NCI-H524 treated with DMSO at 0.1 percent for 48 hours (cell line): ENCODE measurements around the gene WBP2NL.
A peak's percentile ranks its signal among the peaks of the same experiment; 100 is the strongest.
"Not testable (repeated sequence)": the region's sequence is repeated elsewhere in the genome, so short reads cannot be mapped to it uniquely, and the experiment has no call there.

Experiments
- DNase-seq: peaks from one replicate; lab custom pipeline; 2025; lab: John Stamatoyannopoulos, UW

WBP2NL gene, protein sequence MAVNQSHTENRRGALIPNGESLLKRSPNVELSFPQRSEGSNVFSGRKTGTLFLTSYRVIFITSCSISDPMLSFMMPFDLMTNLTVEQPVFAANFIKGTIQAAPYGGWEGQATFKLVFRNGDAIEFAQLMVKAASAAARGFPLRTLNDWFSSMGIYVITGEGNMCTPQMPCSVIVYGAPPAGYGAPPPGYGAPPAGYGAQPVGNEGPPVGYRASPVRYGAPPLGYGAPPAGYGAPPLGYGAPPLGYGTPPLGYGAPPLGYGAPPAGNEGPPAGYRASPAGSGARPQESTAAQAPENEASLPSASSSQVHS

DNA sequence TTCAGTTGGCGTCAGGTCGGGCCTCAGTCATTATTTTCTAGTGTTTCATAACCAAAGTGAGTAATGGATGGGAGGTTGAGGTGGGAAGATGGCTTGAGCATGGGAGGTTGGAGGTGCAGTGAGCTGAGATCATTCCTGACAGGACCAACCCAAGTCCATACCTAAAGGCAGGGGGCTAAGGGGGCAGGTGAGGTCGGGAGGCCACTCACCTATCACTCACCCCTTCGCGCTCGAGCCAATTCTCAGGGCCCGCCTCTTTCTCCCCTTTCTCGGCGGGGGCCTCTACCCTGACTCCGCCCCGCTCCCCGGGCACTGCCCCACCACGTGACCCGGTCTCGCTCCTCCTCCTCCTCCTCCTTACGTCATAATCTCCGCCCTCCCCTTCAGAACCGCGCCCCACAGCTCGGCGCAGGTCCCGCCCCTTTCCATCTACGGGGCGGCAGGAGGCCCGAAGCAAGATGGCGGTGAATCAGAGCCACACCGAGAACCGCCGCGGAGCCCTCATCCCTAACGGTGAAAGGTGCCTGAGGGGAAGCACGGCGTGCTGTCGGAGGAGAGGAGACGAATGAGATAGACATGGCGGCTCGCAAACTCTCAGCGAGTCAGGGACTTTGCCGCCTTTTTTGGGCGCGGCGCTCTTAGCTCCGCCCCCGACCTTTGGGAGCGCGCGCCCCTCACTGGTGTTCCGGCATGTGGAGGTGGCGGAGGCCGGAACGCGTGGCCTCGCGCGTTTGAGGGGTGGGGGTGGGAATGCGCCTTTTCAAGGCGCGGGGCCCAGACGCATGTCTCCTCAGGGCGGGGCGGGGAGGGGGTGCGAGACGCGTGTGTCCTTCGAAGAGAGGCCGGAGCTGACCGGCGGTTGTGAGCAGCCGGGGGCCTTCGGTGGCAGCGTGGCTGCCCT, at the start of gene WBP2NL:
TSS of gene WBP2NL (plus strand) at position 428 of the 901 bp plus-strand sequence. CDS start at position 459, 31 bp downstream.
- DNase-seq, result no peak

DNA sequence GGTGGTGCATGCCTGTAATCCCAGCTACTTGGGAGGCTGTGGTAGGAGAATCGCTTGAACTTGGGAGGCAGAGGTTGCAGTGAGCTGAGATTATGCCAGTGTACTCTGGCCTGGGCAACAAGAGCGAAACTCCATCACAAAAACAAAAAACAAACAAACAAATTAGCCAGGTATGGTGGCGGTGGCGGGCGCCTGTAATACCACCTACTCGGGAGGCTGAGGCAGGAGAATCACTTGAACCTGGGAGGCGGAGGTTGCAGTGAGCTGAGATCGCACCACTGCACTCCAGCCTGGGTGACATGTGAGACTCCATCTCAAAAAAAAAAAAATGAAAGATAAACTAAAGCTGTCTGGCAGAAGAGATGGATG, 49.7 kb upstream of the WBP2NL start:
- DNase-seq, result not testable (repeated sequence)

DNA sequence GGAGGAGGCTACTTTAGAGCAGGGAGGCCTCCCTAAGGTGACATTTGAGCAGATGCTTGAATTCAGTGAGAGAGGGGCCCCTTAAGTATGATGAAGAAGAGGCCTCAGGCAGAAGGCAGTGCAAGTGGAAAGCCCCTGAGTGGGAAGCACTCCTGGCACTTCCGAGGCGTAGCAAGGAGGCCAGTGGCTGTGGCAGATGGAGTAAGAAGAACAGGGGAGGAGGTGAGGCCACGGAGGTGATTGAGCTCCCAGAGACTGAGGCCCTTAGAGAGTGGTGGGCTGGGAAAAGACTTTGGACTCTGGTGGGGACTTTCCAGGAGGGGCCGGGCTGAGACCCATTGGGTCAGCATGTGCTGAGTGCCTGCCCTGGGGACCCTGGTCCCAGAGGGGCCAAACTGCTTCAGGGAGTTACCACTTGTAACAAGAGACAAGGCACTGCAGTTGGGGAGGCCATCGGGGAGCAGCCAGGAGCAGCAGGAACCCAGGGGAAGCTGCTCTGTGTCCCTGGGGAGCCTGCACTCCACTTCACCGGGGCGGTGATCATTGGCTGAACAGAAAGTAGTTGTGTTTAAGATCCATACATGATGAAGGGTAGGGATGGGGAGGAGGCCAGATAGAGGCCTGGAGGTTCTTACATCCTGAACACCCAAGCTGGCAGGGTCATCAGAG, 49.2 kb upstream of the WBP2NL start:
- DNase-seq, result peak; percentile 75

DNA sequence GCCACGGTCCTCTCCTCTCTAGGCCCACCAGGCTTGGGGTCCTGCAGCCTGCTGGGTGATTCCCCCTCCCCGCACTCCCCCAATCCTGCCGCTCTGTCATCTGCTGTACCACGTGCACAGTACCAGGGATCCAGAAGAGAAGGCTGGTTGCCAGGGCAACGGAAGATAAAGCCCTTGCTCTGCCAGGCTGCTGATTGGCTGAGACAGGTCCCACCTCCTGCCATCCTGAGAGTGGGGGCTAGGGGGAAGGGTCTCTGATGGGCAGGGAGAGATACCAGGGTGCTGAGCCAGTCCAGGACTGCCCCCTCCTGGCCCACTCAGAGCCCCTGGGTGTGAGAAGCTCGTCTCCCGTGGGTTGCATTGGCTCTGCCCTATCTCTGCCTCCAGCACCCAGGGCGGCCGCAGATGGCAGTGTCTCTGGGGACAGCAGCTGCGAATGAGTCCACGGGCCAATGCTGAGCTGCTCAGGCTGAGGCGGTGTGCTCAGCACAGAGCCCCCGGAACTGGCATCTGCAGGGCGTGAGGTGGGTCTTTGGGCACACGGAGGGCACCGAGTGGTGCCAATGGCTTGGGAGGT, 46.6 kb upstream of the WBP2NL start, which contains the start of gene SMIM45:
TSS of gene SMIM45 (plus strand) at position 253 of the 577 bp plus-strand sequence.
- peak; percentile 72 for DNase-seq

DNA sequence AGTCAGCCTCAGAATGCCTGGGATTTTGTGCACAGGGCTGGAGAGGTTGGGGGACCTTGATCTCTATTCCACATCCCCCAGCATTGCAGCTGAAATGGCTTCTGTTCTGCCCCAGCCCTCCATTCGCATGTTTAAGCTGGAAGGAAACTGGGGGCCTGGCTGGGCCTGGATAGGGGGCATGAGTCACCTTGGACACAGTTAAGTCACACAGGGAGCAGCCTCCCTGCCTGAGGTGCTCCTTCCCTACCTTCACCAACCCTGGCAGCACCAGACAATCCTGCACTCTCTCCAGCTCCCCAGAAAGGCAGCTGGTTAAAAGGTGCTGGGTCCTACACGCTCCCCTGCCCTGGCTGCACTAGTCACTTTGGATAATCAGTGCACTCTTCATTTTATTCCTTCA, 45.9 kb upstream of the WBP2NL start:
- no peak for DNase-seq

DNA sequence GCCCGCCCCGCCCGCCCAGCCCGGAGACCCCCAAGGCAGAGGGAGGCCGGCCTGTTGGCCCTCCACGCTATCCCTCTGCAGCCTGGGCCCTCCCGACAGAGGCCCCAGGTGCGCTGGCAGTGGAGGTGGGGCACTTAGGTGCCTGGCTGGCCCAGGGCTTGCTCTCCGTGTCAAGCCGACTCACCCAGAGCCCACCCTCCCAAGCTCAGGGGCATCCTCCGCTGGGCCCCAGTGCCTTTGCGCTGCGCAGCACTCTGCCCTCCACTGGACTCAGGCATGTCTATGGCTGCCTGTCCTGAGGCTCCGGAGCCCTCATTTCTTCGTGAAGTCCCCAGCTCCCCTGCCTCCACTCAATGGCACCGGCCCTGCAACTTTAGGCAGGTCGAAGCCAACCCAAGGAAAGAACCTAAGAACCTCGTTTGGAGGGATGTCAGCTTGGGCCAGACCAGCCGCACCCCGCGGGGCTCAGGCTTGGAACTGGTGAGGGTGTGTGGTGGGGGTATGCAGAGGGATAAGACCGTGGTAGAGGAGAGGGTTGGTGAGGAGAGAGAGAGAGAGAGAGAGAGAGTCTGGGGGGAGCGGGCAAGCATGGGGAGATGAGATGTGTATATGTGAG, 40.5 kb upstream of the WBP2NL start:
- DNase-seq, result no peak

DNA sequence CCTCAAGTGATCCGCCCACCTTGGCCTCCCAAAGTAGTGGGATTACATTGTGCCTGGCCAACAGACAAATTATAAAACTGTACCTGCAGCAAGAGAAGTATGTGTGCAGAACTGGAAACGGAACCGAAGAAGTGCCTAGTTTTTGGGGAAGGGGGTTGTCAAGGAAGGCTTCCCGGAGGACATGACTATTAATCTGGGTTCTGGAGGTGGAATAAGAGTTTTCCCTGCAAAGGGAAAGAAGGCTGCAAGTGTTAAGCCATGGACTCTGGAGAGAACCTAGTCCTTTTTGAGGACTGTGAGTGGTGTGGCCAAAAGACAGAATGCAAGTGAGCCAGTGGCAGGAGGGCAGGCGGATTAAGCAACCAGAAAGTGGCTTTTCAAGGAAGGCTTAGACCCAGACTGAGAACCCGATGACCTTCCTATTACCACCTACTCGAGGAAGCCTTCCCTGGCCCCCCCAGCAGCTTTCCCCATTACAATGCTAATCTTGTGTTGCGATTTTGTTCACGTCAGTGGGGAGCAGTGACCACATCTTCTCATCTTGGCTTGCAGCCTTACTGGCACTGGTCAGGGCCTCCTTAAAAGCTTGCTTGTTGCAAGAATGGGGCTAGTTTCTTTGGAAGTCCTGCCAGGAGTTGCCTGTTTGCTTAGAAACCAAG, 35.0 kb upstream of the WBP2NL start:
- DNase-seq, result no peak

DNA sequence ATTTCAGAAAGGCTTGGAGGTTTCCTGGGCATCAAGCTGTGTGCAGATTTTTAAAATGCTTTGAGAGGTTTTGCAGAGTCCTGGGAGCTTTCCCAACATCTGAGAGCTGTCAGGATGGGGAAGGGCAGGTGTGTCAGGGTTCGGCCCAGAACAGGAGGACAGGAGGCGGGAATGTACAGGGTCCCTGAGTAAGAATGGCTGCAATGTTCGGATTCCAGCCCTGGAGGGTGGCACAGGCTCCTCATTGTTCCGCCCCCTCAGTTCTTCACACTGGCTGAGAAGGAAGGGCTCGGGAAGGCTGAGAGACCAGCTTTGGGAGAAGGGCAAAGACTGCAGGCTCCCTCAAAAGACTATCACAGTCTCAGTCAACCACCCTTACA, 34.5 kb upstream of the WBP2NL start:
- DNase-seq, result no peak

DNA sequence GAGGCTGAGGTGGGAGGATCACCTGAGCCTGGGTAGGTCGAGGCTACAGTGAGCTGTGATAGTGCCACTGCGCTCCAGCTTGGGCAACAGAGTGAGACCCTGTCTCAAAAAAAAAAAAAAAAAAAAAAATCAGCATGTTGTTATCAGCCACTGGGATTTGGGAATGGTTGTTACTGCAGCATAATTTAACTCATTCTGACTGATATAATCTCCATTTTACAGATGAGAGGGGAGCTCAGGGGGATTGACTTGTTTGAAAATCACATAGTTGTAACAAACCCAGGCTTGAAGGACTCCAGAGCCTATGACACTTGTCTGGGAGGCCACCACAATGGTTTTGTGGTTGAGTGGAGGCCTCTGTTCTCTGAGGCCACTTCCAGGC, 32.4 kb upstream of the WBP2NL start:
- no peak for DNase-seq

DNA sequence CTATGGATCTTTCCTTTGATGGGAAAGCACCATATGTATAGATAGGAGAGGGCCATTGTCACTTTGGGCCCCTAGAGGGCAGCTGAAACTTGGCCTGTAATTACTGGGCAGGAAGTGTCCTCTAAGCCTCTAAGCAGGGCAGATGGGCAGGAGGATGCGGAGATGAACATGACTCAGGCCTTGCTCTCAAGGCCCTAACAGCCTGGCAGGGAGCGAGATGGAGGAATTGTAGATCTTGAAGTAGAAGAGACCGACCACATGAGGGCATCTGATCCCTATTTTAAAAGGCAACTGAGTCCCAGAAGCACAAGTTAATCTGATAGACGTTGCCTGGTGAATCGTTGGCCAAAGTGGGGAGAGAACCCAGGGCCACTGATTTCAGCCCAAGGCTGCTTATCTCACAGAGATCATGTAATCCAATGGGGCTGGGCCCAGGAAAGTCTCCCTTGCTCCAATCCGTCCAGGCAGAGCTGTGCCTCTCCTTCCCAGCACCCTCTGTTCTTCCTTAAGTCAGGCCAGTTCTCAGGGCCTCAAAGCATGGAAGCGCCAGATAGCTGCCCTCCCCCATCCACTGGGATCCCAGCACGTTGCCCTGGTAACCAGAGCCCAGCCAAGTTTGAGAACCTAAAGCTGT, 31.9 kb upstream of the WBP2NL start:
- peak; percentile 93 for DNase-seq

DNA sequence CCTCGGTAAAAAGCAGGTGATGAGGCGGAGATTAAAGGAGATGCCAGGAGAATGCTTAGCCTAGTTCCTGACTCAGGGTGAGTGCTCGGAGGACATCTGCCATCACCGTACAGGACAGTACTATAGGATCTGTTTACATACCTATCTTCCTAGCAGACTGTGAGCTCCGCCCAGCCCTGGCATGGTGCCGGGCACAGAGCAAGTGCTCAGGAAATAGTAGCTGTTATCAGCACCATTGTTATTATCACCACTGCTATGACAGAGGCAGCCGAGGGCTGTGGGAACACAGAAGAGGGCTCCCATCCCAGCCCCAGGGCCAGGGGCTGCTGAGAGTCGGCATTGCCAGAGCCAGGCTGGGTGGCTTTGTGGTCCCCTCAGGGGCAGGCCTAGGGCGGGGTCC, 30.0 kb upstream of the WBP2NL start:
- DNase-seq, result no peak

DNA sequence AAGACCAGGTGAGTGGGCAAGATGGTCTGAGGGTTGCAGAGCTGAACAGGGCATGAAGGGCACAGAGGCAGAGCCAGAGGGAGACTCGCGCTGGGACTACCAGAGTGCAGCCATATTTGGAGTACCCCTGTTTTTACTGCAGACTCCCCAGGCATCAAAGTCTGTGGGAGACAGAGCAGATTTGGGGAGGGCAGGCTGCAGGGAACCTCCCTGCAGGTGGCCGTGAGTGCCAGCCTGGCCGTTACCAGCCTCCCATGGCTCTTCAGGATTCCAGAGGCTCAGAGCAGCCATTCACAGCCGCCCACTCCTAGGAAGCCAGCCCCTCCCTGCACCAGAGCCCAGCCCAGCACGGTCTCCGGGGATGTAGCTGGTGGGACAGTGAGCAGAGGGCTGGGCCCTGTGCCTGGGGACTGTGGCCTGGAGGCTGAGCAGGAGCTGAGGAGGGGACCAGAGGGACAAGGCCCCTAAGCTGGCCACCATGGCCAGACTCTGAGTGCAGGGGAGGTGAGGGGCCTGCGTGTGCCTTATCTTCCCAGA, 29.4 kb upstream of the WBP2NL start, which contains the start of gene SEPTIN3:
TSS of gene SEPTIN3 (plus strand) at position 334 of the 537 bp plus-strand sequence. CDS start 2,050 bp downstream, outside the sequence.
- DNase-seq, result no peak

DNA sequence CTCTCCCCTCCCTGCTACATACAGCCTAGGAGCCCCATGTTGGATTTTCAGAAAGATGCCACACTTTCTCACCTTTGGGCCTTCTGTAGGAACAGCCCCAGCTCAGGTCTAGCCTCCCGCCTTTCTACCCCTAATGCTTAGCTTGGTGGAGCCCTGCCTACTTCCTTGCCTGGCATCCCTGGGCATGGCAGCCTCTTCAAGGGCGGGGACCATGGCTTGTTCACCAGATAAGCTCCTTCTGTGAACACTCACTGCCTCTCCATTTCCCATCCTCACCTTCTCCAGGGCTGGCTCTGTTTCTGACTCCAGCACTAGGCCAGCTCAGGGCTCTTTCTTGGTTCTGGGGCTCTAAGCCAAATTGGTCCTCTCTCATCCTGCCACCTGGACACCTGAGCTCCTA, 28.0 kb upstream of the WBP2NL start:
- DNase-seq, result no peak

DNA sequence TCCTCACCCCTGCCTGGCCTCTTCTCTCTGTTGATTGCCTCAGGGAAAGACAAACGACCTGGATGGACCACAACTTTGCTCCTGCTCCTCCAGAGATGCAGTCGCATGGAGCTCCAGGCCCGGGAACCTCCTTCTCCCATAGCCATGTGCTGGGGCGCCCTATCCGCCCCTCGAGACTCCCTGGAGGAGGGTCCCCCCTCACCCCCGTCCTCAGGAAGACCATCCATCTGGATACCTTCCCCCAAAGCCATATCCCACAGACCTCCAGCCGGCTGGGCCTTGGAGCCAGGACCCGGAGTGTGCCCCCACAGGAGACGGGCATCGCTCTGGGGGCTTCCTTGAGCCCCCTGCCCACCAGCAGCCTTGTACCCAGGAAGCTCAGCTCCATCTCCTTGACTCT, 27.2 kb upstream of the WBP2NL start:
- DNase-seq, result no peak

DNA sequence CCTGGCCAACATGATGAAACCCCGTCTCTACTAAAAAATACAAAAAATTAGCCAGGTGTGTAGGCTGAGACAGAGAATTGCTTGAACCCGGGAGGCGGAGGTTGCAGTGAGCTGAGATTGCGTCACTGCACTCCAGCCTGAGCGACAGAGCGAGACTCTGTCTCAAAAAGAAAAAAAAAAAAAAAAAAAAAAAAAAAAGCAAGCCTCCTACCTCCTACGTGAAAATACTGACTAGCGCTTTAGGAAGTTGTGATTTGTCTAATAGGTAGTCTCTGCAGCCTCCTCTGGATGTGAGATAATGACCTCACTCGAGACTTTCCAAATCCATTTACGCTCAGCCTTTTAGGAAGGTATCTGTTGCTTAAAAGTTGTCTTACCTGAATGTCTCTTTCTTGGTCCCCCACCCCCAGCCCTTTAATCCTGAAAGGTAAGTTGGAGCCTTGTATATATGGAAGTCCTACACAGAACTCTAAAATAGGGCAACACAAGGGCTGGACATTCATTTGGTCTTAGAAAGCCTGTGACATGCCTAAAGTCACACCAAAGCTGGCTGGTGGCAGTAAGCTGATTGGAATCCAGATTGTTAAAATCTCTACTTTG, 23.8 kb upstream of the WBP2NL start:
- DNase-seq, result no peak

DNA sequence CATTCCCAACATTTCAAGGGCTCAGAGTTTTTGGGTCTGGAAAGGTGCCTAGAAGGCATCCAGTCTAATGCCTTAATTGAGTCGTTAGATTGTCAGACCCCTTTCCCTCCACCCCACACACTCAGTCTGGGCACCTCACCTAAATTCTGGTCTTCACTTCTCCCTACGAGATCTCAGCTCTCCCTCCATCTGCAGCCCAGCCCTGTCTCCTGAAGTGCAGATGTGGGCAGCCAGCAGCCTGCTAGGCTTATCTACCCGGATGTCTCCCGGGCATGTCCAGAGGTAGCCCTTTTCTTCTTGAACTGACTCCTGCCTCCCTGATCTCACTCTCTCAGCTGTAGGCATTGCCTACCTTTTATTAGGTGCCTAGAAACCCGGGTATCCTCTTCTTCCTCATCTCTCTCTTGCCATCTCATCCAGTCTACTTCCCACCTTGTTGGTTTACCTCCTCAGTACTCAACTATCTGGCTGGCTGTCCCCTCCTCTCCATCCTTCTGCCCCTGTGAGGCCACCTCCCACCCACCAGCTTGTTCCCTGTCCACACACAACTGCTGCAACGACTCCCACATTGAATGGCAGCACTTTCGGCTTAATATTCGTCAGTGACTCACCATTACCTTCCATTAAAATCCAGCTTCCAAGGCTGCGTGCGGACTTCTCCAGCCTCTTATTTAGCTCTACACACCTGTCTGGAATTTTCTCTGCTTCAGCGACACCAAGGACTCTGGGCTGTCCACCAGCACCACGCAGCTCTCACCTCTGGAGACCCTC, 23.1 kb upstream of the WBP2NL start:
- DNase-seq, result no peak

DNA sequence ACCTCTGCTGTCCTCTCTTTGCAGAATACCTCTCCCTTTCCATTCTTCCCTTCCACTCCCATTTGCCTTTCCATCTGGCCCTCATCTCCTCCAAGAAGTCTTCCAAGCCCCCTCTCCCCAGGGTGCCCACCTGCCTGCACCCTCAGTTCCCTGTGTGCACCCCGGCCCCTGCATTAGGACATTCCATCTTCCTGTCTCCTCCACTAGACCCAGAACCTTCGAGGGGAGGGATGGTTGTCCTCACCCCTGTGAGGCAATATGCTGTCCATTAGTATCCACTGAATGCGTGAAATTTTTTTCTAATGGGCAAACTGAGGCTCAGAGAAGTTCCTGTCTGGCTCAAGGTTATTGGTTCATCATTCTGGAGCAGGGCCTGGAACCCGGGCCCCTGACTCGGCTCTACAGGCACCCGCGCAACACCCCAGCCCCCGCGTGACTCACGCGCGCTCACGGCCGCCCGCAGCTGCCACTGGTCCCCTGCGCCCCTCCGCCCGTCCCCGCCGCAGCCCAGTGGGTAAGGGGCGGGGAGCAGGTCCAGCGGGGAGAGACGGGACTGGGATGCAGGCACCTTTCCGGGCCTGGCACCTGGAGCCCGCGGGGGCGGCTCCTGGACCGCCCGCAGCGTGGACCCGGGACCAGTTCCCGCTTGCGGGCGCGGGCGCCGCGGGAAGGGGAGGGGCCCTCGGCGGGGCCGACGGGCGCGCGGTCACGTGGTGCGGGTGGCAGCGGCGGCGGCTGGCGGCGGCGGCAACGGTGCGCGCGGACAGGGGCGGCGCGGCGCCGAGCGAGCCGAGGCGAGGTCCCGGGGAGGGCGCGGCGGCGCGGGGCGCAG, 22.3 kb upstream of the WBP2NL start:
- no peak for DNase-seq

DNA sequence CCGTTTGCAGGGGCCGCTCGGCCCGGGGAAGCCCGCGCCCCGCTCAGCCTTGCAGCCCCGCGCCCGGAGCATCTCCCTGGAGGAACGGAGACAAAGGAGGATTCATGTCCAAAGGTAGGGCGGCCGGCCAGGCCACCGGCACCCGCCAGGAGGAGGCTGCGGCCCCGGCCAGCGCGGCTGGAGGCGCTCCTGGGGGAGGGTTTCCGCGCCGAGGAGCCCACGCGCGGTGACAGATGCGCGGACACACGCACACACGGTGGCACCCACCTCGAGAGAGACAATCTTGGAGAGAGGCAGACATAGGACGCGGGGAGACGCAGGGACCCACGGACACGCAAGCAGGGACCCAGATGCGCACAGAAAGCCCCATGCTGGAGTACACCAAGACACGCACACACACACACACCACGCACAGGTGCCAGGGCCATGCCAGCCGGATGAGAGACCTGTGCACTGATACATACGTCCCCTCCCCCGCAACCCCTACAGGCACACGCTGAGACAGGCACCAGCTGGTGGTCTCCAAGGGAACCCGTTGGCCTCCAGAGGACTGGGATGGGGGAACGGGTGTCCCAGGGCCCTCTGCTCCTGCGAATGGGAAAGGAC, 21.5 kb upstream of the WBP2NL start:
- peak; percentile 41 for DNase-seq
